NCI-H1092 (cell line): ENCODE results near the gene HEATR1.
"Not testable (repeated sequence)": the region's sequence is repeated elsewhere in the genome, so short reads cannot be mapped to it uniquely, and the experiment has no call there.

Source experiments
- DNase-seq: peaks from one replicate; lab custom pipeline; 2025; lab: John Stamatoyannopoulos, UW

Gene HEATR1

DNA sequence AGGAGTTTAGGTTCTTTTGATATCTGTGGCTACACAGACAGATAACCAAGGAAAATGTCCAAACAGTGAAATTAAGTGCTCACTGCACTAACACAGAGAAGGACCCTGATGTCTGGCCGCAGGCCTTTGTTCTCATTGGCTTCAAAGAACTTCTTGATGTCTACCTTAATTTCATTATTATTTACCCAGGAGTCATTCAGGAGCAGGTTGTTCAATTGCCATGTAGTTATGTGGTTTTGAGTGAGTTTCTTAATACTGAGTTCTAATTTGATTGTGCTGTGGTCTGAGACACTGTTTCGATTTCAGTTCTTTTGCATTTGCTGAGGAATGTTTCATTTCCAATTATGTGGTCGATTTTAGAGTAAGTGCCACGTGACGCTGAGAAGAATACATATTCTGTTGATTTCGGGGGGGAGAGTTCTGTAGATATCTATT, 95.7 kb downstream of the HEATR1 start:
- DNase-seq = no peak

DNA sequence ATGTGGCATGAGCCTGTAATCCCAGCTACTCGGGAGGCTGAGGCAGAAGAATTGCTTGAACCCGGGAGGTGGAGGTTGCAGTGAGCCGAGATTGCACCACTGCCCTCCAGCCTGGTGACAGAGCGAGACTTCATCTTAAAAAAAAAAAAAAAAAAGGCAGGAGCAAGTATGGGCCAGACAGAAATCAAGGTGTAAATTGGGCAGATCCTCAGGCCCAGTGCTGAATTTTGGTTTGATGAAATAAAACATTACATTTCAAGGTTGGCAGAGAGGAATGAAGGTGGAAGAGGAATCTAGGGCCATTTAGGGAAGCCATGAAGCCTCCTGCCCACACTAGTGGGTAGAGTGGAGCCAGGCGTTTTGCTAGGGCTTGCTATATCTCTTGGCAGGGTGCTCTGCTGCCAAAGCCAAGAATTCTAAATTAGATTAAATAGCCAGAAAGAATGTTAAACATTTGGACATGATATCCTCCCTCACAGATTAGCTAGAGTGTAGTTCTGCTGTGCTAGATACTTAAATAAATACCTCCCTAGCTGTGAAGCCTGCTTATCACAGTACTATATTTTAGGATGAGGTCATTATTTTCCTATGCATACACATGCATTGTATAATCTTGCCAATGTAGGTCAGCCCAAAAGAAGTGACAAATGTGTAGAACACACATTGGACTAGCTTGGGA, 97.2 kb downstream of the HEATR1 start:
- DNase-seq = no peak

DNA sequence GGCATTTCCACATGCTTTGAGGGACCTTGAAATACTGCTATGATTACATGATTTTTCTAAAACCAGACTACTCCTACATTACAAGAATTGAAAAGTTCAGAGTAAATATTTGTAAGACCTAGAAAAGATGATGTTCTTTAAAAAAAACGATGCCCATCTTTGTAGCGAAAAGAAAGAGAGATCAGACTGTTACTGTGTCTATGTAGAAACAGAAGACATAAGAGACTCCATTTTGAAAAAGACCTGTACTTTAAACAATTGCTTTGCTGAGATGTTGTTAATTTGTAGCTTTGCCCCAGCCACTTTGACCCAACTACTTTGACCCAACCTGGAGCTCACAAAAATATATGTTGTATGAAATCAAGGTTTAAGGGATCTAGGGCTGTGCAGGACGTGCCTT, 100.0 kb downstream of the HEATR1 start:
- DNase-seq = not testable (repeated sequence)

GRCh38 chr1:236502972-236503639, 101.2 kb downstream of the HEATR1 start:
- no peak for DNase-seq

- no peak for DNase-seq
Measured at GRCh38 chr1:236502579-236502971, 101.7 kb downstream of the HEATR1 start.

- DNase-seq = no peak
Measured at GRCh38 chr1:236501093-236501492, 103.2 kb downstream of the HEATR1 start.
